ENCODE results near the gene WDR33. TPM values are rescaled to one million over a fixed set of nuclear protein-coding genes. Genes with fewer than 3 reads are reported as not detected.

The WDR33 gene
- total and polyA plus RNA-seq, 2 of the 4 experiments (the other 2 are of a cell fraction) = 19.6 to 41.2 TPM

- ATAC-seq (ENCODE audit: low read depth) = no peak
- H2AK5ac ChIP-seq (ENCODE audit: low read depth, low read length) = no peak overlapping the region
These were observed 37.0 kb upstream of the WDR33 start for GRCh38 chr2:127847931-127848330.

More at GRCh38 chr2:127847931-127848330, 37.0 kb upstream of the WDR33 start:
- CTCF ChIA-PET = no interaction called here
- Histone ChIP-seq H2BK5ac (ENCODE audit: low read depth, low read length, poor library complexity, severe bottlenecking) (no peak overlapping the region), H3K4me2 (ENCODE audit: low read depth, low read length) (no peak overlapping the region), H2BK120ac (ENCODE audit: low read depth, low read length) (no peak overlapping the region), H3K23ac (ENCODE audit: low read depth, low read length) (no peak overlapping the region), H3K79me1 (ENCODE audit: low read depth in 1 of 2, low read length in 2 of 2) (peaks cover 11 to 39% of the 10 kb centered on the region in 2 experiments), H4K5ac (ENCODE audit: low read depth, low read length) (no peak overlapping the region), H3K14ac (replicated peaks; ENCODE audit: low read depth, low read length) (no peak overlapping the region), H2AK9ac (replicated peaks; ENCODE audit: low read depth, low read length, poor library complexity) (no peak overlapping the region), H3K56ac (ENCODE audit: extremely low read depth, insufficient read depth, low read length) (no peak overlapping the region), H2BK15ac (ENCODE audit: low read depth, low read length) (no peak overlapping the region), H3K9me3 (ENCODE audit: control insufficient read depth, insufficient read depth, low read length) (no peaks in the 10 kb centered on the region), H3K27ac (ENCODE audit: insufficient read depth, low read length) (no peak overlapping the region), H3K27me3 (ENCODE audit: control insufficient read depth, insufficient read depth, low read length) (no peaks in the 10 kb centered on the region), H4K91ac (ENCODE audit: insufficient read depth, low read depth, low read length) (no peak overlapping the region), H3K4me3 (ENCODE audit: insufficient read depth, low read depth, low read length) (no peak overlapping the region), H4K8ac (ENCODE audit: low read depth in 2 of 2, low read length in 2 of 2) (no peak overlapping the region), H2BK20ac (ENCODE audit: low read depth, low read length) (no peak overlapping the region), H3K4me1 (ENCODE audit: control insufficient read depth, insufficient read depth, low read length) (no peaks in the 10 kb centered on the region), H3K18ac (ENCODE audit: low read depth, low read length) (no peak overlapping the region), H2AFZ (replicated peaks; ENCODE audit: low read length, poor library complexity) (no peak overlapping the region), H3K36me3 (ENCODE audit: control insufficient read depth, insufficient read depth, low read length) (peaks cover 31% of the 10 kb centered on the region), H3K9ac (ENCODE audit: low read depth, low read length) (no peak overlapping the region), H4K20me1 (ENCODE audit: insufficient read depth, low read length) (peaks cover 13% of the 10 kb centered on the region), H3K9me1 (ENCODE audit: insufficient read depth, low read length) (peaks cover 5% of the 10 kb centered on the region), H3K4ac (ENCODE audit: low read depth, low read length) (no peak overlapping the region)
- intact Hi-C loops (cut with micrococcal nuclease) = no loop called here
- no peak for TF ChIP-seq RFX5 (IDR thresholded peaks at IDR 0.05; ENCODE audit: low read depth, low read length)
- TF ChIP-seq MXI1 (IDR thresholded peaks at IDR 0.05; ENCODE audit: borderline replicate concordance, low read depth, low read length) = no peak
- no peak for TF ChIP-seq MAFK (IDR thresholded peaks at IDR 0.05; ENCODE audit: low read depth, low read length)
- TF ChIP-seq MAZ (IDR thresholded peaks at IDR 0.05; ENCODE audit: borderline replicate concordance, low read depth, low read length) = no peak
- TF ChIP-seq POLR2A (IDR thresholded peaks at IDR 0.05; ENCODE audit: low read depth, low read length) = no peak
- no peak for TF ChIP-seq CHD1 (IDR thresholded peaks at IDR 0.05; ENCODE audit: low read depth, low read length)
- no peak for TF ChIP-seq SMC3 (IDR thresholded peaks at IDR 0.05; ENCODE audit: low read depth, low read length)
- no peak for TF ChIP-seq RCOR1 (IDR thresholded peaks at IDR 0.05; ENCODE audit: insufficient replicate concordance, low read length)
- no peak for TF ChIP-seq RAD21 (IDR thresholded peaks at IDR 0.05; ENCODE audit: low read length)
- TF ChIP-seq USF2 (IDR thresholded peaks at IDR 0.05; ENCODE audit: low read depth, low read length) = no peak
- no peak for TF ChIP-seq CTCF (conservative IDR thresholded peaks at IDR 0.05; ENCODE audit: low read depth, low read length)
- TF ChIP-seq NFE2L2 (IDR thresholded peaks at IDR 0.05; ENCODE audit: low read depth, low read length) = no peak
- no peak for TF ChIP-seq CEBPB (IDR thresholded peaks at IDR 0.05; ENCODE audit: low read depth, low read length)
- TF ChIP-seq BHLHE40 (IDR thresholded peaks at IDR 0.05; ENCODE audit: low read depth, low read length) = no peak
- no peak for TF ChIP-seq FOS (IDR thresholded peaks at IDR 0.05; ENCODE audit: low read depth, low read length)
- no peak for TF ChIP-seq ELK1 (IDR thresholded peaks at IDR 0.05; ENCODE audit: borderline replicate concordance, low read depth, low read length)
- POLR2A ChIA-PET (ENCODE audit: unreplicated experiment) = no interaction called here
- dilution Hi-C loops (cut with HindIII; ENCODE audit: low sequenced_read_pairs, unreplicated experiment) = no loop called here
- no TSS peak for BruUV-seq (replicated peaks)
- DNase-seq = no peak
- in situ Hi-C loops (cut with MboI; ENCODE audit: low sequenced_read_pairs) = no loop called here
- no CpG with 5 or more reads among the region's 7 CpGs for WGBS, 2 experiments (ENCODE audit: extremely low coverage in 2 of 2, insufficient read length in 1 of 2)
